B cell (primary cell): Measurements from ENCODE around the gene BRIP1. TPM values are rescaled to one million over a fixed set of nuclear protein-coding genes. Genes with fewer than 3 reads are reported as not detected.

ENCODE experiments used
- ATAC-seq: fragments of 200-7000 bp; cut with Tn5 transposase; one replicate; pipeline ENCODE4 v1.10.0; 2021; ENCODE audit warnings: low read depth, mild to moderate bottlenecking, moderate number of reproducible peaks, moderate library complexity
- CTCF ChIA-PET: fragments of 350-600 bp; sonication (Branson Sonifier 250); formaldehyde crosslinking; loops from one replicate; lab custom pipeline; 2021; ENCODE audit warnings: antibody characterized with exemption, inconsistent platforms; lab: Charles Lee
- POLR2A ChIA-PET: fragments of 350-600 bp; sonication (Branson Sonifier 250); formaldehyde crosslinking; loops from one replicate; lab custom pipeline; 2021; ENCODE audit warnings: antibody characterized with exemption; lab: Charles Lee
- DNase-seq: peaks from one replicate; pipeline ENCODE4 v3.0.0; 2013
- H2AFZ ChIP-seq: 2 replicates; pipeline ENCODE4 v1.6.1; 2012; ENCODE audit warnings: mild to moderate bottlenecking, low read depth, low read length; ENCODE audit not compliant: insufficient read depth, poor library complexity, severe bottlenecking
- H3K27ac ChIP-seq, 2 donors: 1 replicate in 1 of 2; 2 replicates in 1 of 2; pipeline ENCODE4 v1.5.1; 2012 to 2013; ENCODE audit warnings: low read length in 2 of 2, mild to moderate bottlenecking in 2 of 2, moderate library complexity in 1 of 2
- H3K27me3 ChIP-seq, 4 experiments: fragments of 200-600 bp in 1 of 4; sonication (generic) in 1 of 4; replicated peaks in 1 of 4; 1 replicate in 2 of 4; 2 replicates in 2 of 4; pipeline versions ENCODE4 v1.6.1 to v1.7.0; 2013 to 2016; ENCODE audit warnings: low read length in 3 of 4, mild to moderate bottlenecking in 2 of 4, mixed read lengths in 1 of 4, moderate library complexity in 1 of 4; ENCODE audit not compliant: insufficient read depth in 4 of 4, control insufficient read depth in 3 of 4; ENCODE audit errors: control extremely low read depth in 1 of 4
- H3K36me3 ChIP-seq, 2 experiments: replicated peaks in 1 of 2; 1 replicate in 1 of 2; 2 replicates in 1 of 2; pipeline versions ENCODE4 v1.6.1 to v1.7.1; 2013; ENCODE audit warnings: low read length in 1 of 2; ENCODE audit not compliant: insufficient read depth in 2 of 2, control insufficient read depth in 1 of 2; ENCODE audit errors: control extremely low read depth in 1 of 2, extremely low read depth in 1 of 2
- H3K4me1 ChIP-seq, 2 donors: fragments of 200-600 bp in 1 of 2; sonication (generic) in 1 of 2; 1 replicate in 1 of 2; 2 replicates in 1 of 2; pipeline versions ENCODE4 v1.5.1 to v1.6.1; 2013 to 2017; ENCODE audit warnings: low read length in 2 of 2; ENCODE audit not compliant: control insufficient read depth in 2 of 2, insufficient read depth in 2 of 2
- H3K4me2 ChIP-seq: replicated peaks from 2 replicates; pipeline ENCODE3; 2012; ENCODE audit warnings: mild to moderate bottlenecking, low read depth, low read length; ENCODE audit not compliant: poor library complexity, severe bottlenecking
- H3K4me3 ChIP-seq, 5 experiments: fragments of 200-600 bp in 1 of 5; sonication (generic) in 1 of 5; 1 replicate in 3 of 5; 2 replicates in 2 of 5; pipeline versions ENCODE4 v1.5.1 to v1.7.0; 2011 to 2016; ENCODE audit warnings: low read length in 4 of 5, mild to moderate bottlenecking in 4 of 5, low read depth in 2 of 5, control low read depth in 1 of 5, moderate library complexity in 1 of 5; ENCODE audit not compliant: insufficient read depth in 1 of 5; ENCODE audit errors: control extremely low read depth in 1 of 5, extremely low read depth in 1 of 5
- H3K79me2 ChIP-seq: fragments of 200-600 bp; sonication (generic); one replicate; pipeline ENCODE4 v1.6.0; 2016; ENCODE audit warnings: low read length; ENCODE audit not compliant: control insufficient read depth, insufficient read depth
- H3K9ac ChIP-seq: fragments of 200-600 bp; sonication (generic); 2 replicates; pipeline ENCODE4 v1.6.1; 2017; ENCODE audit warnings: mild to moderate bottlenecking, low read length, moderate library complexity
- H3K9me3 ChIP-seq, 3 donors: one replicate each; pipeline versions ENCODE4 v1.6.1 to v1.7.1; 2013; ENCODE audit warnings: low read length in 2 of 3; ENCODE audit not compliant: control insufficient read depth in 2 of 3, insufficient read depth in 1 of 3; ENCODE audit errors: control extremely low read depth in 1 of 3
- H4K20me1 ChIP-seq: 2 replicates; pipeline ENCODE4 v1.6.0; 2012; ENCODE audit warnings: mild to moderate bottlenecking, low read length; ENCODE audit not compliant: insufficient read depth, control insufficient read depth, poor library complexity, severe bottlenecking
- H3K27ac Mint-ChIP-seq: one replicate; pipeline ENCODE4 v1.8.0; 2021; ENCODE audit warnings: mixed read lengths
- H3K27me3 Mint-ChIP-seq: one replicate; pipeline ENCODE4 v1.8.0; 2021; ENCODE audit warnings: mixed read lengths
- H3K4me1 Mint-ChIP-seq: one replicate; pipeline ENCODE4 v1.8.0; 2021; ENCODE audit warnings: mixed read lengths
- H3K4me3 Mint-ChIP-seq: one replicate; pipeline ENCODE4 v1.8.0; 2021; ENCODE audit warnings: mixed read lengths
- H3K9me3 Mint-ChIP-seq: one replicate; pipeline ENCODE4 v1.8.0; 2022; ENCODE audit warnings: mixed read lengths; ENCODE audit not compliant: insufficient read depth
- EZH2 ChIP-seq: IDR thresholded peaks from 2 replicates; pipeline ENCODE4 v1.6.1; 2012; ENCODE audit warnings: borderline replicate concordance, low read depth, mild to moderate bottlenecking, moderate library complexity, low read length; ENCODE audit not compliant: insufficient read depth, poor library complexity, severe bottlenecking
- WGBS: methylation state at CpG from one replicate; pipeline ENCODE4 v1.1.5; 2013; ENCODE audit warnings: missing lambda C conversion rate; ENCODE audit not compliant: insufficient coverage; 5-methylcytosine and 5-hydroxymethylcytosine counted together
- intact Hi-C: fragments of 100-400 bp; cut with micrococcal nuclease; formaldehyde crosslinking; loops from one replicate; pipeline ENCODE4 v1.10.0; 2022
- polyA plus RNA-seq: library from polyadenylated mRNA; depleted of rRNA; stranded (reverse); fragments of >200 nt; gene quantifications from 2 replicates; pipeline ENCODE4 v1.2.3, GENCODE V29; 2012
- total RNA-seq, 2 donors: library from RNA; stranded (reverse); fragments of 120-200 nt in 1 of 2; gene quantifications; 1 replicate in 1 of 2; 2 replicates in 1 of 2; pipeline versions ENCODE4 v1.2.3 to v1.2.4, GENCODE V29; 2013 to 2022
- TF ChIP-seq, protein P1 (sequence below): fragments of 200-600 bp; IDR thresholded peaks from one replicate; pipeline ENCODE4 v1.8.0; 2022; ENCODE audit warnings: antibody characterized with exemption, mild to moderate bottlenecking

Gene BRIP1
- total and polyA plus RNA-seq, 2 donors (not counting 1 experiment from before 2014, with no cell fraction given), result 0.89 to 2.4 TPM

DNA sequence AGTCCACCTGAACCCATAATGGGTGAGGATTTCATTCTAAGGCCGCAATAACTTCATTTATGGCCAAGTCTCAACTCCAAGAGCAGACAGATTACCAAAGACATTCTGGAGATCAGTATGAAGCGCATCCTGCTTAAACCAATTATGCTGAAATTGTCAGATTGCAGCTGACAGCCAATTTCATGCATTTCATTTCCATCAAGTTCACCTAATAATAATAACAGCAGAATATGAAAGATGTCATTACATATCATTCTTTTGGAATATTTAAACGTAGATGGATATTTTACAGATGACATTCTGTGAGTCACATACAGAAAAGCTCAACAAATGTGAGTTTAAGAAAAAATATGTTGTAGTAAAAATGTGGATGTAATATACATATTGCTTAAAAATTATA is 217.4 kb downstream of the BRIP1 start:
- no peak overlapping the region for H3K27ac ChIP-seq
- TF ChIP-seq, protein P1, sequence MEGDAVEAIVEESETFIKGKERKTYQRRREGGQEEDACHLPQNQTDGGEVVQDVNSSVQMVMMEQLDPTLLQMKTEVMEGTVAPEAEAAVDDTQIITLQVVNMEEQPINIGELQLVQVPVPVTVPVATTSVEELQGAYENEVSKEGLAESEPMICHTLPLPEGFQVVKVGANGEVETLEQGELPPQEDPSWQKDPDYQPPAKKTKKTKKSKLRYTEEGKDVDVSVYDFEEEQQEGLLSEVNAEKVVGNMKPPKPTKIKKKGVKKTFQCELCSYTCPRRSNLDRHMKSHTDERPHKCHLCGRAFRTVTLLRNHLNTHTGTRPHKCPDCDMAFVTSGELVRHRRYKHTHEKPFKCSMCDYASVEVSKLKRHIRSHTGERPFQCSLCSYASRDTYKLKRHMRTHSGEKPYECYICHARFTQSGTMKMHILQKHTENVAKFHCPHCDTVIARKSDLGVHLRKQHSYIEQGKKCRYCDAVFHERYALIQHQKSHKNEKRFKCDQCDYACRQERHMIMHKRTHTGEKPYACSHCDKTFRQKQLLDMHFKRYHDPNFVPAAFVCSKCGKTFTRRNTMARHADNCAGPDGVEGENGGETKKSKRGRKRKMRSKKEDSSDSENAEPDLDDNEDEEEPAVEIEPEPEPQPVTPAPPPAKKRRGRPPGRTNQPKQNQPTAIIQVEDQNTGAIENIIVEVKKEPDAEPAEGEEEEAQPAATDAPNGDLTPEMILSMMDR, result no peak
- TF ChIP-seq EZH2, result no peak
- Mint-ChIP-seq H3K27ac (no peak overlapping the region), H3K9me3 (peaks cover 6% of the 10 kb centered on the region), H3K27me3 (peaks cover 4% of the 10 kb centered on the region), H3K4me1 (no peaks in the 10 kb centered on the region), H3K4me3 (no peak overlapping the region)
- H2AFZ ChIP-seq, result no peak overlapping the region
- intact Hi-C loops, result no loop called here
- H3K79me2 ChIP-seq, result no peaks in the 10 kb centered on the region
- no peaks in the 10 kb centered on the region for H3K36me3 ChIP-seq
- H4K20me1 ChIP-seq, result no peaks in the 10 kb centered on the region
- no peak overlapping the region for H3K9ac ChIP-seq
- H3K27me3 ChIP-seq, result no peaks in the 10 kb centered on the region
- peaks cover 0 to 8% (median 7%) of the 10 kb centered on the region in 3 donors for H3K9me3 ChIP-seq
- 100% methylated on average over 2 of the region's 3 CpGs for WGBS
- DNase-seq (no peak), ATAC-seq (no peak)
- ChIA-PET CTCF (interaction anchor here (1.8 kb wide), 1 partner anchor 10 kb away, joined by 4 read pairs; no protein-coding TSS in a partner anchor), POLR2A (no interaction called here)
- no peak overlapping the region for H3K4me3 ChIP-seq
- H3K4me2 ChIP-seq, result no peak overlapping the region
- H3K4me1 ChIP-seq, result no peaks in the 10 kb centered on the region

DNA sequence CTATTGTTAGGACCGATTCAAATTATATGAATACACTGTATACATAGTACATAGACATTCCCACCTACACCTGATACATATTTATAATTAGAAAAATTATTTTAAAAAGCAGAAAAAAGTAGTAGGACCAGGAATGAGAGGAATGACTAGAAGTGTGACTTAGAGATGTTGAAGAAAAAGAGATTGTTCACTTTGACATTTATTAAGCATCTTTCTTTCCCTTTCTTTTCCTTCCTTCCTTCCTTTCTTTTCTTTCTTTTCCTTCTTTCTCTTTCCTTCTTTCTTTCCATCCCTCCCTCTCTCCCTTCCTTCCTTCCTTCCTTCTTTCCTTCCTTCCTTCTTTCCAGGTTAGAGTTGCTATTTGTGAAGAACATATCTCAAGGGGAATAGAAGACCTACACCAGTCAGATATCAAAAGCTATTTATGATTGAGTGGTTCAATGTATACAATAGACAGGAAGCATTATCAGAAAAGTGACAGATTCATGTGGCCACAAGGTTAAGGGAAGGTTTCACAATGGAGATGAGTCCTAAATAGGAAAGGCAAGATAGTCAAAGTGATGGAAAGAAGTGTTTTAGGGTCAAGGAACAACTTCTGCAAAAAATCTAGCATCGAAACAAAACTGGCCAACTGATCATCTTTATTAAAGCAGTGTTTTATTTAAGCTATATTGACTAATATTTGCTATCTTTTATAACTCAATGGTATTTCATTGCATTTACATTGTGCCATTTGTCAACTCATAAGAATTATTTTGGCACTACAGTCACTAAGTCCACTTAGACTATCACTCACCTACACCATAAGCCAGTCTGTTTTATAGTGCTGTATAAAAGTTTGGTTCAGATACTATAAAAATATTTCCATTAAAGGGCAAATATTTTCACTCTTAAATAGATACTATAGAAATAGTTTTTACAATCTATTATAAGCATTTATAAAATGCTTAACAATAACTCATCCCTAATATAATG is 218.2 kb downstream of the BRIP1 start:
- Histone ChIP-seq H4K20me1 (no peaks in the 10 kb centered on the region), H3K9me3 (peaks cover 0 to 8% (median 4%) of the 10 kb centered on the region in 3 donors), H3K4me1 (no peaks in the 10 kb centered on the region), H3K27ac (no peak overlapping the region), H3K79me2 (no peaks in the 10 kb centered on the region), H3K4me2 (no peak overlapping the region), H2AFZ (no peak overlapping the region), H3K4me3 (no peak overlapping the region), H3K36me3 (no peaks in the 10 kb centered on the region), H3K27me3 (no peaks in the 10 kb centered on the region), H3K9ac (no peak overlapping the region)
- no CpG with 5 or more reads among the region's 2 CpGs for WGBS
- Mint-ChIP-seq H3K4me1 (no peaks in the 10 kb centered on the region), H3K9me3 (peaks cover 2% of the 10 kb centered on the region), H3K27ac (no peak overlapping the region), H3K27me3 (no peaks in the 10 kb centered on the region), H3K4me3 (no peak overlapping the region)
- ATAC-seq (no peak), DNase-seq (no peak)
- ChIA-PET CTCF (interaction anchor here (1.8 kb wide), 1 partner anchor 9 kb away, joined by 4 read pairs; no protein-coding TSS in a partner anchor), POLR2A (no interaction called here)
- TF ChIP-seq EZH2, result no peak
- TF ChIP-seq, protein P1, result no peak
- intact Hi-C loops, result no loop called here
